ENCODE data around the gene PACSIN1.

Gene PACSIN1

GRCh38 chr6:34466242-34467185 lies 638 bp downstream of the PACSIN1 start:
- Histone ChIP-seq H2AFZ (ENCODE audit: low read depth, low read length) (no peak overlapping the region), H3K4me3 (ENCODE audit: low read length) (no peak overlapping the region), H4K20me1 (ENCODE audit: insufficient read depth, low read length) (no peaks in the 10 kb centered on the region), H3K4me2 (ENCODE audit: low read length) (no peak overlapping the region), H3K79me2 (ENCODE audit: low read length) (no peaks in the 10 kb centered on the region), H3K27ac (ENCODE audit: low read length) (no peak overlapping the region), H3K9me3 (ENCODE audit: insufficient read depth, low read length) (no peaks in the 10 kb centered on the region), H3K36me3 (replicated peaks; ENCODE audit: low read depth, low read length) (no peaks in the 10 kb centered on the region), H3K27me3 (ENCODE audit: low read depth, low read length) (no peaks in the 10 kb centered on the region), H3K4me1 (ENCODE audit: low read length) (peaks cover 22% of the 10 kb centered on the region), H3K9ac (ENCODE audit: low read length) (no peak overlapping the region)
- TF ChIP-seq EZH2phosphoT487 (IDR thresholded peaks at IDR 0.05; ENCODE audit: low read depth) = no peak
- no peak for TF ChIP-seq CTCF (IDR thresholded peaks at IDR 0.05; ENCODE audit: low read depth, low read length)

GRCh38 chr6:34468378-34468892 lies 2.6 kb downstream of the PACSIN1 start:
- Histone ChIP-seq H3K9me3 (ENCODE audit: insufficient read depth, low read length) (no peaks in the 10 kb centered on the region), H3K27ac (ENCODE audit: low read length) (no peak overlapping the region), H3K4me1 (ENCODE audit: low read length) (peaks cover 22% of the 10 kb centered on the region), H3K4me3 (ENCODE audit: low read length) (peak overlapping the region; percentile 34), H3K4me2 (ENCODE audit: low read length) (peak overlapping the region; percentile 74), H3K36me3 (replicated peaks; ENCODE audit: low read depth, low read length) (no peaks in the 10 kb centered on the region), H3K27me3 (ENCODE audit: low read depth, low read length) (no peaks in the 10 kb centered on the region), H4K20me1 (ENCODE audit: insufficient read depth, low read length) (no peaks in the 10 kb centered on the region), H2AFZ (ENCODE audit: low read depth, low read length) (peak overlapping the region; percentile 33; the same call in 1 of the 2 replicates), H3K79me2 (ENCODE audit: low read length) (no peaks in the 10 kb centered on the region), H3K9ac (ENCODE audit: low read length) (peak overlapping the region; percentile 19; the same call in 1 of the 2 replicates)
- TF ChIP-seq EZH2phosphoT487 (IDR thresholded peaks at IDR 0.05; ENCODE audit: low read depth) (no peak), CTCF (IDR thresholded peaks at IDR 0.05; ENCODE audit: low read depth, low read length) (no peak)

- no peaks in the 10 kb centered on the region for H3K79me2 ChIP-seq (ENCODE audit: low read length)
- TF ChIP-seq CTCF (IDR thresholded peaks at IDR 0.05; ENCODE audit: low read depth, low read length) (peak; percentile 15; the same call in 1 of the 2 replicates), EZH2phosphoT487 (IDR thresholded peaks at IDR 0.05; ENCODE audit: low read depth) (no peak)
- H3K4me1 ChIP-seq (ENCODE audit: low read length) = peaks cover 22% of the 10 kb centered on the region
- no peaks in the 10 kb centered on the region for H3K27me3 ChIP-seq (ENCODE audit: low read depth, low read length)
- H3K36me3 ChIP-seq (replicated peaks; ENCODE audit: low read depth, low read length) = no peaks in the 10 kb centered on the region
- H2AFZ ChIP-seq (ENCODE audit: low read depth, low read length) = no peak overlapping the region
- H4K20me1 ChIP-seq (ENCODE audit: insufficient read depth, low read length) = no peaks in the 10 kb centered on the region
- no peak overlapping the region for H3K27ac ChIP-seq (ENCODE audit: low read length)
- H3K9me3 ChIP-seq (ENCODE audit: insufficient read depth, low read length) = no peaks in the 10 kb centered on the region
- H3K9ac ChIP-seq (ENCODE audit: low read length) = no peak overlapping the region
- H3K4me3 ChIP-seq (ENCODE audit: low read length) = no peak overlapping the region
- H3K4me2 ChIP-seq (ENCODE audit: low read length) = peak overlapping the region; percentile 74; the same call in 1 of the 2 replicates
These were observed 3.6 kb downstream of the PACSIN1 start for GRCh38 chr6:34469499-34469898.

GRCh38 chr6:34472425-34472824 lies 6.5 kb downstream of the PACSIN1 start:
- Histone ChIP-seq H3K79me2 (ENCODE audit: low read length) (no peaks in the 10 kb centered on the region), H3K27ac (ENCODE audit: low read length) (no peak overlapping the region), H3K27me3 (ENCODE audit: low read depth, low read length) (no peaks in the 10 kb centered on the region), H3K4me3 (ENCODE audit: low read length) (no peak overlapping the region), H4K20me1 (ENCODE audit: insufficient read depth, low read length) (no peaks in the 10 kb centered on the region), H3K4me2 (ENCODE audit: low read length) (no peak overlapping the region), H3K4me1 (ENCODE audit: low read length) (peaks cover 22% of the 10 kb centered on the region), H2AFZ (ENCODE audit: low read depth, low read length) (no peak overlapping the region), H3K9me3 (ENCODE audit: insufficient read depth, low read length) (no peaks in the 10 kb centered on the region), H3K36me3 (replicated peaks; ENCODE audit: low read depth, low read length) (no peaks in the 10 kb centered on the region), H3K9ac (ENCODE audit: low read length) (no peak overlapping the region)
- TF ChIP-seq CTCF (IDR thresholded peaks at IDR 0.05; ENCODE audit: low read depth, low read length) = no peak
- TF ChIP-seq EZH2phosphoT487 (IDR thresholded peaks at IDR 0.05; ENCODE audit: low read depth) = no peak
